ENCODE measurements around the gene TSPAN16.
A peak's percentile ranks its signal among the peaks of the same experiment; 100 is the strongest.

TSPAN16 gene

GRCh38 chr19:11251650-11252314 is 44.2 kb upstream of the TSPAN16 start:
- in situ Hi-C loops (cut with MboI; ENCODE audit: low pct_unique_long_range_greater_than_20kb, low sequenced_read_pairs, unreplicated experiment), result no loop called here
- no peak for TF ChIP-seq CTCF (IDR thresholded peaks at IDR 0.05; ENCODE audit: extremely low read depth, insufficient read depth, missing control alignments)
- DNase-seq (ENCODE audit: low spot score), result no peak

GRCh38 chr19:11252665-11253355 is 43.1 kb upstream of the TSPAN16 start:
- no peak for DNase-seq (ENCODE audit: low spot score)
- in situ Hi-C loops (cut with MboI; ENCODE audit: low pct_unique_long_range_greater_than_20kb, low sequenced_read_pairs, unreplicated experiment), result no loop called here
- TF ChIP-seq CTCF (IDR thresholded peaks at IDR 0.05; ENCODE audit: extremely low read depth, insufficient read depth, missing control alignments), result no peak

- in situ Hi-C loops (cut with MboI; ENCODE audit: low pct_unique_long_range_greater_than_20kb, low sequenced_read_pairs, unreplicated experiment), result no loop called here
- TF ChIP-seq CTCF (IDR thresholded peaks at IDR 0.05; ENCODE audit: extremely low read depth, insufficient read depth, missing control alignments), result peak; percentile 33
- no peak for DNase-seq (ENCODE audit: low spot score)
Measured at GRCh38 chr19:11254666-11255065, 41.3 kb upstream of the TSPAN16 start.

GRCh38 chr19:11256189-11256588 is 39.8 kb upstream of the TSPAN16 start:
- DNase-seq (ENCODE audit: low spot score), result no peak
- no peak for TF ChIP-seq CTCF (IDR thresholded peaks at IDR 0.05; ENCODE audit: extremely low read depth, insufficient read depth, missing control alignments)
- in situ Hi-C loops (cut with MboI; ENCODE audit: low pct_unique_long_range_greater_than_20kb, low sequenced_read_pairs, unreplicated experiment), result no loop called here

- in situ Hi-C loops (cut with MboI; ENCODE audit: low pct_unique_long_range_greater_than_20kb, low sequenced_read_pairs, unreplicated experiment), result no loop called here
- TF ChIP-seq CTCF (IDR thresholded peaks at IDR 0.05; ENCODE audit: extremely low read depth, insufficient read depth, missing control alignments), result no peak
- no peak for DNase-seq (ENCODE audit: low spot score)
Measured at GRCh38 chr19:11257846-11258380, 38.0 kb upstream of the TSPAN16 start.

- in situ Hi-C loops (cut with MboI; ENCODE audit: low pct_unique_long_range_greater_than_20kb, low sequenced_read_pairs, unreplicated experiment), result no loop called here
- TF ChIP-seq CTCF (IDR thresholded peaks at IDR 0.05; ENCODE audit: extremely low read depth, insufficient read depth, missing control alignments), result no peak
- DNase-seq (ENCODE audit: low spot score), result no peak
Measured at GRCh38 chr19:11260996-11261395, 35.0 kb upstream of the TSPAN16 start.
